ENCODE data around the gene BCL11B.

The BCL11B gene

GRCh38 chr14:99129998-99130397 lies 142.0 kb downstream of the BCL11B start:
- ATAC-seq = no peak
- no peak for TF ChIP-seq TCF4 (CRISPR knock-in tag; IDR thresholded peaks at IDR 0.05; ENCODE audit: borderline replicate concordance)
- TF ChIP-seq ISL1 (CRISPR knock-in tag; IDR thresholded peaks at IDR 0.05) = no peak
- TF ChIP-seq BACH2 (CRISPR knock-in tag; IDR thresholded peaks at IDR 0.05; ENCODE audit: borderline replicate concordance) = no peak

GRCh38 chr14:99129211-99129696 lies 142.7 kb downstream of the BCL11B start:
- TF ChIP-seq RARB (CRISPR knock-in tag; IDR thresholded peaks at IDR 0.05) (no peak), TCF4 (CRISPR knock-in tag; IDR thresholded peaks at IDR 0.05; ENCODE audit: borderline replicate concordance) (no peak), SNAI2 (CRISPR knock-in tag; IDR thresholded peaks at IDR 0.05) (no peak), POU6F1 (CRISPR knock-in tag; IDR thresholded peaks at IDR 0.05; ENCODE audit: borderline replicate concordance, low read depth) (no peak), ZFP30 (CRISPR knock-in tag; IDR thresholded peaks at IDR 0.05) (no peak), ZC3H10 (CRISPR knock-in tag; IDR thresholded peaks at IDR 0.05) (no peak), OSR1 (CRISPR knock-in tag; IDR thresholded peaks at IDR 0.05) (no peak), PATZ1 (CRISPR knock-in tag; IDR thresholded peaks at IDR 0.05; ENCODE audit: borderline replicate concordance) (no peak), TOX (CRISPR knock-in tag; IDR thresholded peaks at IDR 0.05; ENCODE audit: borderline replicate concordance) (no peak), ZNF8 (CRISPR knock-in tag; IDR thresholded peaks at IDR 0.05) (no peak), ESRRG (CRISPR knock-in tag; IDR thresholded peaks at IDR 0.05) (no peak), ZNF565 (CRISPR knock-in tag; conservative IDR thresholded peaks at IDR 0.05; ENCODE audit: low read depth) (no peak)
- ATAC-seq = no peak; the same call in 2 of the 3 replicates

GRCh38 chr14:99128185-99128584 lies 143.8 kb downstream of the BCL11B start:
- no peak for ATAC-seq
- no peak for TF ChIP-seq PPARA (CRISPR knock-in tag; IDR thresholded peaks at IDR 0.05; ENCODE audit: borderline replicate concordance)
- TF ChIP-seq SNAI2 (CRISPR knock-in tag; IDR thresholded peaks at IDR 0.05) = no peak
- no peak for TF ChIP-seq ESRRG (CRISPR knock-in tag; IDR thresholded peaks at IDR 0.05)
- no peak for TF ChIP-seq PATZ1 (CRISPR knock-in tag; IDR thresholded peaks at IDR 0.05; ENCODE audit: borderline replicate concordance)
- no peak for TF ChIP-seq ZNF8 (CRISPR knock-in tag; IDR thresholded peaks at IDR 0.05)
- TF ChIP-seq ZNF565 (CRISPR knock-in tag; conservative IDR thresholded peaks at IDR 0.05; ENCODE audit: low read depth) = no peak
- TF ChIP-seq TSHZ2 (CRISPR knock-in tag; IDR thresholded peaks at IDR 0.05) = no peak
- TF ChIP-seq CSRNP3 (CRISPR knock-in tag; IDR thresholded peaks at IDR 0.05) = no peak
- no peak for TF ChIP-seq OSR1 (CRISPR knock-in tag; IDR thresholded peaks at IDR 0.05)

- no peak for TF ChIP-seq OSR1 (CRISPR knock-in tag; IDR thresholded peaks at IDR 0.05)
- TF ChIP-seq CSRNP3 (CRISPR knock-in tag; IDR thresholded peaks at IDR 0.05) = no peak
- no peak for TF ChIP-seq RARB (CRISPR knock-in tag; IDR thresholded peaks at IDR 0.05)
- no peak for TF ChIP-seq ZNF565 (CRISPR knock-in tag; conservative IDR thresholded peaks at IDR 0.05; ENCODE audit: low read depth)
- no peak for TF ChIP-seq ZNF70 (CRISPR knock-in tag; IDR thresholded peaks at IDR 0.05)
- TF ChIP-seq CREB5 (CRISPR knock-in tag; IDR thresholded peaks at IDR 0.05; ENCODE audit: low read depth) = no peak
- ATAC-seq = no peak
These were observed 144.3 kb downstream of the BCL11B start for GRCh38 chr14:99127651-99128167.
